SHP77 (cell line): ENCODE measurements around the gene CYP4A22.
"Not testable (repeated sequence)": the region's sequence is repeated elsewhere in the genome, so short reads cannot be mapped to it uniquely, and the experiment has no call there.

ENCODE experiments used
- DNase-seq, 2 experiments: peaks; one replicate each; lab custom pipeline; 2025; lab: John Stamatoyannopoulos, UW

Gene CYP4A22

GRCh38 chr1:47186267-47187185 lies 49.3 kb downstream of the CYP4A22 start:
- no peak for DNase-seq

- DNase-seq, result no peak
These were observed 50.1 kb downstream of the CYP4A22 start for GRCh38 chr1:47187231-47187925.

- DNase-seq, result no peak
These were observed 50.6 kb downstream of the CYP4A22 start for GRCh38 chr1:47187926-47188250.

- DNase-seq, result no peak
These were observed 51.8 kb downstream of the CYP4A22 start for GRCh38 chr1:47188791-47189785.

GRCh38 chr1:47189844-47190508 lies 52.7 kb downstream of the CYP4A22 start, which contains the start of gene PDZK1IP1:
PDZK1IP1 (minus strand) TSS chr1:47190036; CDS start chr1:47189932, 104 bp downstream.
- DNase-seq, result no peak

GRCh38 chr1:47190509-47190855 lies 53.2 kb downstream of the CYP4A22 start:
- no peak for DNase-seq

- no peak for DNase-seq
These were observed 53.6 kb downstream of the CYP4A22 start for GRCh38 chr1:47190857-47191256.

- no peak for DNase-seq
These were observed 54.8 kb downstream of the CYP4A22 start for GRCh38 chr1:47191940-47192457.

- DNase-seq, result peak; percentile 28 to 41
These were observed 55.5 kb downstream of the CYP4A22 start for GRCh38 chr1:47192458-47193384.

- DNase-seq, result not testable (repeated sequence)
These were observed 56.3 kb downstream of the CYP4A22 start for GRCh38 chr1:47193496-47193895.

- no peak for DNase-seq
These were observed 57.1 kb downstream of the CYP4A22 start for GRCh38 chr1:47194311-47194710.

- DNase-seq, result not testable (repeated sequence)
These were observed 58.7 kb downstream of the CYP4A22 start for GRCh38 chr1:47195981-47196380.

- DNase-seq, result no peak
These were observed 59.4 kb downstream of the CYP4A22 start for GRCh38 chr1:47196622-47197021.

GRCh38 chr1:47198214-47198613 lies 61.0 kb downstream of the CYP4A22 start:
- DNase-seq, result no peak
